D721Med (cell line): ENCODE results near the gene DICER1.

ENCODE experiments used
- DNase-seq: peaks from one replicate; pipeline ENCODE4 v3.0.0; 2011; ENCODE audit warnings: low spot score; ENCODE audit not compliant: insufficient read length
- FAIRE-seq: peaks from 2 replicates; lab custom pipeline; 2011; peaks lifted over from hg19 to GRCh38; lab: Jason Lieb, UNC
- CTCF ChIP-seq: IDR thresholded peaks from 2 replicates; pipeline ENCODE4 v1.5.1; 2012; ENCODE audit warnings: mild to moderate bottlenecking, control low read depth; ENCODE audit not compliant: insufficient read depth; ENCODE audit errors: missing control alignments

Gene DICER1

DNA sequence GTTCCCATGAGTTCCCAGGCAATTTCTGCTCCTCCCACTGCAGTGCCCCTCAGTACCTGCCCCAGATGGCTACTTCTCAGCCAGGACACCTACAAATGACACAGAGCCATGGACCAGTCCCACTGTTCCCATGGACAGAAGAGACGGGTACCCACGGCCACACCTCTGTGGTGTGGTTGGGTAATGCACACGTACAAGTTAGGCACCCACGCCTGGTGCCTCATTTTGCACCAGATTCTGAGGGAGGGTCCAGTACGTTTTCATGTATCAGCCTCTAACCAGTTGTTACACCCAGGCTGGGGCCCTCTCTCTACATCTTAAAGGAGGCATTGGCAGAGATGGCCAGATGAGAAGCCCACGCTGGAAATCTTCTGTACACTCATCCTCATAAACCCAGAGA lies 114.0 kb downstream of the DICER1 start:
- no peak for FAIRE-seq
- TF ChIP-seq CTCF: no peak
- no peak for DNase-seq

DNA sequence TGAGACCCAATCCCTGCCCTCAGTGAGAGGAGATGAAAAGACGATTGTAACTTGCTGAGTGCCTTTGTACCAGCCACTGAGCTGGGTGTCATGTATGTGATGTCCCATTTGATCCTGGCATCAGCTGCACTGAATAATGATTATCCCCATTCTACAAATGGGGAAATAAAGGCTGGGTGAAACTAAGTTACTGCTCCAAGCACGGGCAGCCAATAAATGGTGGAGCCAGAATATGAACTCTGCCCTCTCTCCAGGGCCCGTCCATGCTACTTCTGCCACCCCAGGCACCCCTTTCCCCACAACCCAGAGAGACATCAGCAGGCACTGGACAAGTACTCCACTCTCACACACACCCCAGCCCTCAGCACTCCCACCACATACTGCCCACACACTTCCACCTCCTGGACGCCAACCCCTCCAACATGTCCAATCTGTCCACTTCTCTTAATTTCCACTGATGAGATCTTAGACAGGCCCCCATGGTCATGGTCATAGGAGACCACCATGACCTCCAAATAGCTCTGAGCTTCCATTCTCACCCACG lies 115.8 kb downstream of the DICER1 start:
- no peak for TF ChIP-seq CTCF
- FAIRE-seq: no peak

GRCh38 chr14:95040708-95041476 lies 116.4 kb downstream of the DICER1 start:
- no peak for DNase-seq
- TF ChIP-seq CTCF: no peak
- FAIRE-seq: no peak

More for the DNA sequence above, 115.8 kb downstream of the DICER1 start:
- no peak for DNase-seq

- no peak for TF ChIP-seq CTCF
- FAIRE-seq (no peak), DNase-seq (no peak)
Observed at GRCh38 chr14:95039993-95040348, 117.4 kb downstream of the DICER1 start.

DNA sequence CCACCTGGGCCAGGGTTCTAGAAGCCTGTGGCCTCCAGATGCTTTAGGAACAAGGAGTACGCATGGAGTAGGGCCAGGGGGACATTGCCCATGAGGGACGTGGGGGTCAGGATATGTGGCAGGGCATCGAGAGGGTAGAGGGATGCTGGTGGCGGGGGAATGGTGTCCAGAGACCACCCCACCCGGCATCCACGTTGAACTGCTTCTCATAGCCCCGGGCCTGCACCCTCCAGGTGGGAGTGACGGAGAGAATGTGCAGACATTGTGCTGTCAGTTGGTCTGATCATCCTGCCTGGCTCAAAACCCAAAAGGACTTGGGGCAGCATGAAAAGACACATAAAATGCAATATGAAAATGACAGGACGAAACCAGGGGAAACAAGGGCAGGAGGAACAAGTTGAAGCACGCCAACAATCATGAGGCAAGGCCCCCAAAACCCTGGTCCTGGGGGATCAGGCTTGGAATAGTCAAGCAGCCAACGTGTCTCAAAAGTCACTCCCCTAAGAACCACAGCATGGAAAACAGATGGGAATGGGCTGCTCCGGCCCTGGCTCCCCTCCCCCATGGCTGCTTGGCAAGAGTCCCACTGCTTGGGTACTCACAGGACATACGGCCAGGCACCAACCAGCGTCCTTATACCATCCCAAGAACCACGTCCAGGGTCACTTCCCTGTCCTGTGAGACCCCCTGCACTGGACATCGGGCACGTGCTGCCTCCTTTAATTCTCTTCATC lies 117.9 kb downstream of the DICER1 start:
- no peak for TF ChIP-seq CTCF
- no peak for DNase-seq
- no peak for FAIRE-seq

DNA sequence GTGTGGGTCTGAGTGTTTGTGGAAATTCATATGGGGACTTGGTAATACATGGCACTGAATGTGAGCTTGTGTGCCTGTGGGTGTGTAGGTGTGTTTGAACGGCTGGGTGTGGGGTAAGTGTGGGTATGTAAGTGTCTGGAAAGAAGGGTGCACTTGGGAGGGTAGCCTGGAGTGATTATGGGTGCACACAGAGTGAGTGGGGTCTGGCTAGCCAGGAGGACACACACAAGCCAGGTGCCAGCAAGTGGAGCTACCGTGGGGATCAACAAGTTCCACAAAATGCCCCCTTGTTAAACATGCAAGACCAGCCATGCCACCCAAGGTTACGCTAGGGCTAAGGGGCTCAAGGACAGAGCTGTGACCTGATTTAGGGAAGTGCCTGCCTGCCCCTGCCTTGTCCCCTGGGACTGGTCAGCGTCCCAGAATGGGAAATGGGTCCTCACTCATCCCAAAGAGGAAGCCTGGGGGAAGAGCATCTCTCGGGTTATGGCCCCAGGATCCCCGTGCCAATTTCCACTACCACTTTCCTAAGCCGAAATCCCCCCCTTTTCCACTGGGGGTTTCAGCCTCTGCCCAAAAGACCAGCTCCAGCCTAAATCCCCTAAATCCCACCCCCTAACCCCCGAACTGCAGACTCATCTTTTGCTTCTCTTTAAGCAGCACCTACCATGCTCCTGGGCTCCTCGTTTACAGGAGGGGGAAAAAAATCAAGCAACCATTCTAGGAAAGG lies 118.6 kb downstream of the DICER1 start:
- DNase-seq (no peak), FAIRE-seq (no peak)
- TF ChIP-seq CTCF: no peak
